Fibroblast of lung (primary cell): Measurements from ENCODE around the gene TRUB2. TPM values are rescaled to one million over a fixed set of nuclear protein-coding genes. Genes with fewer than 3 reads are reported as not detected.

Source experiments
- DNase-seq, 2 donors: peaks; one replicate each; pipeline versions ENCODE4 v3.0.0 to v3.0.0-alpha.2; 2010; ENCODE audit warnings: low read depth in 2 of 2
- H2AFZ ChIP-seq: 2 replicates; pipeline ENCODE4 v1.5.1; 2012; ENCODE audit warnings: low read length, control low read depth, inconsistent platforms
- H3K27ac ChIP-seq: 2 replicates; pipeline ENCODE4 v1.5.1; 2011; ENCODE audit warnings: low read length, control low read depth; ENCODE audit not compliant: insufficient read depth
- H3K27me3 ChIP-seq: 2 replicates; pipeline ENCODE4 v1.5.1; 2011; ENCODE audit warnings: mild to moderate bottlenecking, low read length; ENCODE audit not compliant: control insufficient read depth, insufficient read depth
- H3K36me3 ChIP-seq: 2 replicates; pipeline ENCODE4 v1.5.1; 2011; ENCODE audit warnings: low read length; ENCODE audit not compliant: control insufficient read depth, insufficient read depth
- H3K4me1 ChIP-seq: 2 replicates; pipeline ENCODE4 v1.5.1; 2011; ENCODE audit warnings: low read length; ENCODE audit not compliant: control insufficient read depth, insufficient read depth; ENCODE audit errors: extremely low read depth
- H3K4me2 ChIP-seq: 2 replicates; pipeline ENCODE4 v1.5.1; 2011; ENCODE audit warnings: low read length, control low read depth; ENCODE audit not compliant: insufficient read depth; ENCODE audit errors: extremely low read depth
- H3K4me3 ChIP-seq, 4 experiments: fragments of 200-600 bp in 1 of 4; sonication (generic) in 1 of 4; replicated peaks in 1 of 4; 2 replicates each; pipeline ENCODE4 v1.5.1; 2011 to 2016; ENCODE audit warnings: low read length in 4 of 4, low read depth in 3 of 4, mild to moderate bottlenecking in 3 of 4, control low read depth in 2 of 4, inconsistent platforms in 1 of 4, mixed read lengths in 1 of 4; ENCODE audit not compliant: insufficient read depth in 1 of 4; ENCODE audit errors: control extremely low read depth in 1 of 4
- H3K79me2 ChIP-seq: 2 replicates; pipeline ENCODE4 v1.5.1; 2012; ENCODE audit warnings: mild to moderate bottlenecking, low read length, inconsistent platforms; ENCODE audit not compliant: control insufficient read depth, insufficient read depth
- H3K9ac ChIP-seq: 2 replicates; pipeline ENCODE4 v1.5.1; 2011; ENCODE audit warnings: mild to moderate bottlenecking, low read length, control low read depth; ENCODE audit not compliant: insufficient read depth
- H3K9me3 ChIP-seq: 2 replicates; pipeline ENCODE4 v1.5.1; 2012; ENCODE audit warnings: low read depth, low read length; ENCODE audit not compliant: control insufficient read depth, insufficient read depth
- H4K20me1 ChIP-seq: 2 replicates; pipeline ENCODE4 v1.5.1; 2011; ENCODE audit warnings: low read length; ENCODE audit not compliant: control insufficient read depth, insufficient read depth; ENCODE audit errors: extremely low read depth
- EZH2 ChIP-seq: IDR thresholded peaks from 2 replicates; pipeline ENCODE4 v1.5.1; 2012; ENCODE audit warnings: low read length, control low read depth, mild to moderate bottlenecking; ENCODE audit errors: missing control alignments
- polyA plus RNA-seq, 2 donors: library from polyadenylated mRNA; depleted of rRNA in 1 of 2; stranded (reverse) in 1 of 2; unstranded in 1 of 2; fragments of >200 nt; gene quantifications; 2 replicates each; pipeline ENCODE4 v1.2.1, GENCODE V29; 2011 to 2012; ENCODE audit warnings: missing spikeins in 1 of 2
- total RNA-seq: library from RNA; depleted of rRNA; stranded (reverse); fragments of >200 nt; gene quantifications from 2 replicates; pipeline ENCODE4 v1.2.1, GENCODE V29; 2014
- TF ChIP-seq, protein P1 (sequence below), 2 donors: IDR thresholded peaks in 1 of 2; conservative IDR thresholded peaks in 1 of 2; 1 replicate in 1 of 2; 2 replicates in 1 of 2; pipeline ENCODE4 v1.5.1; 2011 to 2012; ENCODE audit warnings: low read length in 2 of 2, control low read depth in 1 of 2, inconsistent platforms in 1 of 2, low read depth in 1 of 2, mild to moderate bottlenecking in 1 of 2

Gene TRUB2
- total and polyA plus RNA-seq, 2 donors (not counting 1 experiment from before 2014, with no cell fraction given) = 10.4 to 22.6 TPM

DNA sequence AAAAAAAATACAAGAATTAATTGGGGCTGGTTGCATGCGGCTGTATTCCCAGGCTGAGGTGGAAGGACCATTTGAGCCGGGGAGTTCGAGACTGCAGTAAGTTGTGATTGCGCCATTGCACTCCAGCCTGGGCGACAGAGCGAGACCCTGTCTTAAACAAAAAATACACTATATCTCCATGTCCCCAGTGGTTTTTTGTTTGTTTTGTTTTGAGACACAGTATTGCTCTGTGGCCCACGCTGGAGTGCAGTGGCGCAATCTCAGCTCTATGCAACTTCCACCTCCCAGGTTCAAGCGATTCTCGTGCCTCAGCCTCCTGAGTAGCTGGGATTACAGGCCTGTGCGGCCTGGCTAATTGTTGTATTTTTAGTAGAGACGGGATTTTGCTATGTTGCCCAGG is 1.5 kb upstream of the TRUB2 start:
- H3K27ac ChIP-seq = no peak overlapping the region
- H2AFZ ChIP-seq = no peak overlapping the region
- H4K20me1 ChIP-seq = no peaks in the 10 kb centered on the region
- DNase-seq = no peak
- H3K4me1 ChIP-seq = peaks cover 11% of the 10 kb centered on the region
- H3K36me3 ChIP-seq = peaks cover 11% of the 10 kb centered on the region
- H3K4me2 ChIP-seq = peak overlapping the region; percentile 67
- H3K27me3 ChIP-seq = no peaks in the 10 kb centered on the region
- TF ChIP-seq, protein P1, sequence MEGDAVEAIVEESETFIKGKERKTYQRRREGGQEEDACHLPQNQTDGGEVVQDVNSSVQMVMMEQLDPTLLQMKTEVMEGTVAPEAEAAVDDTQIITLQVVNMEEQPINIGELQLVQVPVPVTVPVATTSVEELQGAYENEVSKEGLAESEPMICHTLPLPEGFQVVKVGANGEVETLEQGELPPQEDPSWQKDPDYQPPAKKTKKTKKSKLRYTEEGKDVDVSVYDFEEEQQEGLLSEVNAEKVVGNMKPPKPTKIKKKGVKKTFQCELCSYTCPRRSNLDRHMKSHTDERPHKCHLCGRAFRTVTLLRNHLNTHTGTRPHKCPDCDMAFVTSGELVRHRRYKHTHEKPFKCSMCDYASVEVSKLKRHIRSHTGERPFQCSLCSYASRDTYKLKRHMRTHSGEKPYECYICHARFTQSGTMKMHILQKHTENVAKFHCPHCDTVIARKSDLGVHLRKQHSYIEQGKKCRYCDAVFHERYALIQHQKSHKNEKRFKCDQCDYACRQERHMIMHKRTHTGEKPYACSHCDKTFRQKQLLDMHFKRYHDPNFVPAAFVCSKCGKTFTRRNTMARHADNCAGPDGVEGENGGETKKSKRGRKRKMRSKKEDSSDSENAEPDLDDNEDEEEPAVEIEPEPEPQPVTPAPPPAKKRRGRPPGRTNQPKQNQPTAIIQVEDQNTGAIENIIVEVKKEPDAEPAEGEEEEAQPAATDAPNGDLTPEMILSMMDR (conservative IDR thresholded peaks at IDR 0.05 in 1 of 2, IDR thresholded peaks at IDR 0.05 in 1 of 2; ENCODE audit: low read depth in 1 of 2, low read length in 2 of 2) = no peak
- no peak for TF ChIP-seq EZH2
- peak overlapping the region; percentile 82 to 89 (median 88) for H3K4me3 ChIP-seq
- H3K79me2 ChIP-seq = peaks cover 29% of the 10 kb centered on the region
- H3K9me3 ChIP-seq = no peaks in the 10 kb centered on the region
- no peak overlapping the region for H3K9ac ChIP-seq

- Histone ChIP-seq H3K9ac (peak overlapping the region; percentile 63), H3K4me3 (peak overlapping the region; percentile 82 to 89 (median 88)), H3K27ac (peak overlapping the region; percentile 81), H3K4me1 (peaks cover 9% of the 10 kb centered on the region), H3K4me2 (peak overlapping the region; percentile 67), H3K9me3 (no peaks in the 10 kb centered on the region), H2AFZ (peak overlapping the region; percentile 5), H3K27me3 (no peaks in the 10 kb centered on the region), H4K20me1 (no peaks in the 10 kb centered on the region), H3K36me3 (peaks cover 11% of the 10 kb centered on the region), H3K79me2 (peaks cover 29% of the 10 kb centered on the region)
- peak; percentile 44 to 63 for DNase-seq
- TF ChIP-seq, protein P1 (conservative IDR thresholded peaks at IDR 0.05 in 1 of 2, IDR thresholded peaks at IDR 0.05 in 1 of 2; ENCODE audit: low read depth in 1 of 2, low read length in 2 of 2) = no peak
- no peak for TF ChIP-seq EZH2
These were observed 1.0 kb upstream of the TRUB2 start for GRCh38 chr9:128323212-128323730.

DNA sequence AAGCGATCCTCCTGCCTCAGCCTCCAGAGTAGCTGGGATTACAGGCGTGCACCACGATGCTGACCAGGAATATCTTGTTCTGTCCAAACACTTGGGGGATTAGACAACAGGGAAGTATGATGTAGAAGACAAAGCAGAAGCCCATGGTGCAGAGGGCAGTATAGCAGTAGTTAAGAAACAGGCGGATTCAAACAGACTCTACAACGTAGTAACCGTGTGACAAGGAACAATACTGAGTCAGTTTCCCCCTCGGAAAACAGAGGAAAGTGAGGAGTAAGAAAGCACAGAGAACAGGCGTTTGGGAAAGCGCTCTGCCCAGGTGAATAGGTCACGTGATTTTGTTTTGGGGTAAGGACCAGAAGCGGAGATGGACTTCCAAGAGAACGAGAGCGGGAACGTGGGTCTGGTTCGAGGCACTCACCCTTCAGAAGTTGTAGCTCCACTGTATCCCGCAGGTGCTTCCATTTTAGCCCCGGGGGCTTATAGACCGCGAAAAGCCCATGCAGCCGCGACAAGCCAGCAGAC is 306 bp downstream of the TRUB2 start:
- H3K79me2 ChIP-seq = peaks cover 29% of the 10 kb centered on the region

More for the DNA sequence above, 306 bp downstream of the TRUB2 start:
- Histone ChIP-seq H4K20me1 (no peaks in the 10 kb centered on the region), H3K4me1 (peaks cover 9% of the 10 kb centered on the region), H3K27me3 (no peaks in the 10 kb centered on the region), H3K4me3 (peak overlapping the region; percentile 82 to 89 (median 88)), H3K27ac (peak overlapping the region; percentile 21), H3K9ac (peak overlapping the region; percentile 63), H3K4me2 (peak overlapping the region; percentile 73), H3K36me3 (peaks cover 10% of the 10 kb centered on the region), H2AFZ (peak overlapping the region; percentile 89), H3K9me3 (no peaks in the 10 kb centered on the region)
- TF ChIP-seq, protein P1 (conservative IDR thresholded peaks at IDR 0.05 in 1 of 2, IDR thresholded peaks at IDR 0.05 in 1 of 2; ENCODE audit: low read depth in 1 of 2, low read length in 2 of 2) = no peak
- TF ChIP-seq EZH2 = no peak
- DNase-seq = no peak
